ENCODE data around the gene LIN28A. TPM values are rescaled to one million over a fixed set of nuclear protein-coding genes. Genes with fewer than 3 reads are reported as not detected.

The LIN28A gene
- total and polyA plus RNA-seq, 10 of the 15 experiments (the other 5 are each of a cell fraction or from before 2014, with no cell fraction given): 0.13 to 0.59 (median 0.30) TPM; not detected in 7

DNA sequence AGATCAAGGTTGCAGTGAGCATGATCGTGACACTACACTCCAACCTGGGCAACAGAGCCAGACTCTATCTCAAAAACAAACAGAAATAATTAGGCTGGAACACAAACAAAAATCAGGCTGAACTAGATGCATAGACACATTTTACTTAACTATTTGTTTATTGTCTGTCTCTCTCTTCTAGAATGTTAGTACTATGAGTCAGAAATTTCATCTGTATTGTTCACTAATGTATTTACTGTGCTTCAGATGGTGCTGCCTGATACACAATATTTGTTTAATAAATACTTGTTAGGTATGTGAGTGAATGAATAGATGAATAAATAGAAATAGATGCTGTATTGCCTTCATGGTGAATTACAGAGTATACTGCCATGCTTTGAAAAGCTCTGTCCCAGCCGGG is 6.0 kb upstream of the LIN28A start:
- BruUV-seq (replicated peaks): no TSS peak
- Histone ChIP-seq H3K9me3 (replicated peaks; ENCODE audit: control insufficient read depth, insufficient read depth, low read length) (no peaks in the 10 kb centered on the region), H3K4me2 (ENCODE audit: control insufficient read depth, insufficient read depth) (no peak overlapping the region), H3K27ac (ENCODE audit: control insufficient read depth, insufficient read depth) (no peak overlapping the region), H3K27me3 (replicated peaks in 1 of 2; ENCODE audit: control insufficient read depth in 2 of 2, insufficient read depth in 2 of 2, low read length in 1 of 2) (peaks cover 0 to 3% of the 10 kb centered on the region in 2 experiments; a peak in 1 of 4 replicates), H2AFZ (ENCODE audit: control insufficient read depth, low read depth, low read length) (no peak overlapping the region), H3K79me2 (ENCODE audit: control insufficient read depth, insufficient read depth, low read length) (no peaks in the 10 kb centered on the region), H3K9ac (ENCODE audit: control insufficient read depth, insufficient read depth, low read length) (no peak overlapping the region), H3K36me3 (ENCODE audit: control insufficient read depth in 2 of 2, insufficient read depth in 2 of 2, low read length in 1 of 2) (no peaks in the 10 kb centered on the region), H3K4me1 (ENCODE audit: control insufficient read depth, insufficient read depth, low read length) (no peaks in the 10 kb centered on the region), H3K4me3 (no peak overlapping the region), H4K20me1 (ENCODE audit: control insufficient read depth, insufficient read depth) (no peaks in the 10 kb centered on the region)
- WGBS (ENCODE audit: insufficient coverage, insufficient replicate concordance, low lambda C conversion rate, missing lambda C conversion rate): 42% methylated on average over 2 of the region's 2 CpGs
- in situ Hi-C loops (cut with MboI) (no loop called here), intact Hi-C loops (cut with micrococcal nuclease; ENCODE audit: unreplicated experiment) (no loop called here)
- FAIRE-seq (no peak), ATAC-seq (no peak), DNase-seq (ENCODE audit: low read depth, low spot score) (no peak)
- ChIA-PET POLR2A (no interaction called here), RAD21 (ENCODE audit: unreplicated experiment) (no interaction called here), CTCF (interaction anchor here (5.1 kb wide), 1 partner anchor 12 kb away, joined by 35 read pairs; no protein-coding TSS in a partner anchor), SMC1A (ENCODE audit: uncharacterized antibody, unreplicated experiment) (no interaction called here)
- TF ChIP-seq SREBF1 (IDR thresholded peaks at IDR 0.05; ENCODE audit: low read length) (no peak), BRCA1 (IDR thresholded peaks at IDR 0.05; ENCODE audit: low read depth, low read length) (no peak), CREB1 (IDR thresholded peaks at IDR 0.05; ENCODE audit: low read depth) (no peak), IKZF2 (IDR thresholded peaks at IDR 0.05) (no peak), JUNB (IDR thresholded peaks at IDR 0.05) (no peak), CBFB (IDR thresholded peaks at IDR 0.05; ENCODE audit: low read depth) (no peak), ZNF217 (IDR thresholded peaks at IDR 0.05) (no peak)
- TF ChIP-seq, protein P1, sequence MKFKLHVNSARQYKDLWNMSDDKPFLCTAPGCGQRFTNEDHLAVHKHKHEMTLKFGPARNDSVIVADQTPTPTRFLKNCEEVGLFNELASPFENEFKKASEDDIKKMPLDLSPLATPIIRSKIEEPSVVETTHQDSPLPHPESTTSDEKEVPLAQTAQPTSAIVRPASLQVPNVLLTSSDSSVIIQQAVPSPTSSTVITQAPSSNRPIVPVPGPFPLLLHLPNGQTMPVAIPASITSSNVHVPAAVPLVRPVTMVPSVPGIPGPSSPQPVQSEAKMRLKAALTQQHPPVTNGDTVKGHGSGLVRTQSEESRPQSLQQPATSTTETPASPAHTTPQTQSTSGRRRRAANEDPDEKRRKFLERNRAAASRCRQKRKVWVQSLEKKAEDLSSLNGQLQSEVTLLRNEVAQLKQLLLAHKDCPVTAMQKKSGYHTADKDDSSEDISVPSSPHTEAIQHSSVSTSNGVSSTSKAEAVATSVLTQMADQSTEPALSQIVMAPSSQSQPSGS (IDR thresholded peaks at IDR 0.05; ENCODE audit: low read length): no peak
- TF ChIP-seq, protein P2, sequence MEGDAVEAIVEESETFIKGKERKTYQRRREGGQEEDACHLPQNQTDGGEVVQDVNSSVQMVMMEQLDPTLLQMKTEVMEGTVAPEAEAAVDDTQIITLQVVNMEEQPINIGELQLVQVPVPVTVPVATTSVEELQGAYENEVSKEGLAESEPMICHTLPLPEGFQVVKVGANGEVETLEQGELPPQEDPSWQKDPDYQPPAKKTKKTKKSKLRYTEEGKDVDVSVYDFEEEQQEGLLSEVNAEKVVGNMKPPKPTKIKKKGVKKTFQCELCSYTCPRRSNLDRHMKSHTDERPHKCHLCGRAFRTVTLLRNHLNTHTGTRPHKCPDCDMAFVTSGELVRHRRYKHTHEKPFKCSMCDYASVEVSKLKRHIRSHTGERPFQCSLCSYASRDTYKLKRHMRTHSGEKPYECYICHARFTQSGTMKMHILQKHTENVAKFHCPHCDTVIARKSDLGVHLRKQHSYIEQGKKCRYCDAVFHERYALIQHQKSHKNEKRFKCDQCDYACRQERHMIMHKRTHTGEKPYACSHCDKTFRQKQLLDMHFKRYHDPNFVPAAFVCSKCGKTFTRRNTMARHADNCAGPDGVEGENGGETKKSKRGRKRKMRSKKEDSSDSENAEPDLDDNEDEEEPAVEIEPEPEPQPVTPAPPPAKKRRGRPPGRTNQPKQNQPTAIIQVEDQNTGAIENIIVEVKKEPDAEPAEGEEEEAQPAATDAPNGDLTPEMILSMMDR (IDR thresholded peaks at IDR 0.05 in 2 of 3, conservative IDR thresholded peaks at IDR 0.05 in 1 of 3; ENCODE audit: control insufficient read depth in 2 of 3, extremely low read depth in 1 of 3, insufficient read depth in 1 of 3, low read depth in 3 of 3, low read length in 3 of 3): no peak
